ENCODE data around the gene EXOG. TPM values are rescaled to one million over a fixed set of nuclear protein-coding genes. Genes with fewer than 3 reads are reported as not detected.

EXOG gene
- polyA plus RNA-seq, 1 experiment: 19.3 TPM

DNA sequence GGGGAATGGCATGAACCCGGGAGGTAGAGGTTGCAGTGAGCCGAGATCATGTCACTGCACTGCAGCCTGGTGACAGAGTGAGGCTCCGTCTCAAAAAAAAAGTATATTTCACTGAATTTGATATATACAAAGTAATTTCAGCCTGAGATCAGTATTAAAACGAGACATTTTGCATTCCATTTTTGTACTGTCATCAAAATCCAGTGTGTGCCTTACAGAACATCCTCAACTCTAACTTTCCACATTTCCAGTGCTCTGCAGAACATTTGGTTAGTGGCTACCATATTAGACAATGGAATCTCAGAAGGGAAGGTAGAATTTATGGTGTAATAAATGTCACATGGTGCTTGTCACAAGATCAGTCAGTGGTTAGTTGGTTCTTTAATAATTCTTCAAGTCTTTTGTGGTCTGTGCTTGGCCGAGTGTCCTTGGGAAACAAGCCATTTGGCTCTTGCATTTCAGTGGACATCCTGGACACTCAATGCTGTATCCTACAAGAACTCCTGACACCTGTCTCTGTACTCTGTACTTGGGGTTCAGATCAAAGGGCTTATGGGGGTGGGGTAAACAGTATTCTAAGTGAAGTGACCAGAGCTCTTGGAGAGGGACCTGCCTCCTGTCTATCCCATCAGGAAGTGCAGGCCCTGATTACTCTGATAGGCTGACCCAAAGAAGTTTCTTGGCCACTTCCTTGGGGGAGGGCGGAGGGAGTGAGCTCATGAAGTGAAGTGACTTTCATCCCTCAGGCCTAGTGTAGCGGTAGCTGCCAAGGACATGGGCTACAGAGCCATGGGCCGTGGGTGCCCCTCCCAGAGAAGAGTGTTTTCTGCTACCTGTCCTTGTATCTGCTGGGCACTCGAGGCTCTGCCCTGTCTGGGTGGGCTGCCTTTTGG, 38.8 kb upstream of the EXOG start:
- H3K4me3 ChIP-seq (ENCODE audit: low read depth, low read length): no peak overlapping the region
- no peak overlapping the region for H3K27ac ChIP-seq (ENCODE audit: low read depth, low read length)
- no peak for DNase-seq (ENCODE audit: low read depth, low spot score)
- no peaks in the 10 kb centered on the region; the same call in 1 of the 2 replicates for H3K9me3 ChIP-seq (ENCODE audit: control insufficient read depth, insufficient read depth, low read length)
- ChIA-PET POLR2A (no interaction called here), CTCF (interaction anchor here (0.6 to 4.2 kb wide), 3 partner anchors 23 to 111 kb away, joined by 6 to 22 read pairs (median 8); partner anchors contain the start of gene XYLB)
- H3K27me3 ChIP-seq (ENCODE audit: control insufficient read depth, insufficient read depth, low read length): no peaks in the 10 kb centered on the region
- no peak for TF ChIP-seq CTCF (IDR thresholded peaks at IDR 0.05; ENCODE audit: low read depth, low read length)

DNA sequence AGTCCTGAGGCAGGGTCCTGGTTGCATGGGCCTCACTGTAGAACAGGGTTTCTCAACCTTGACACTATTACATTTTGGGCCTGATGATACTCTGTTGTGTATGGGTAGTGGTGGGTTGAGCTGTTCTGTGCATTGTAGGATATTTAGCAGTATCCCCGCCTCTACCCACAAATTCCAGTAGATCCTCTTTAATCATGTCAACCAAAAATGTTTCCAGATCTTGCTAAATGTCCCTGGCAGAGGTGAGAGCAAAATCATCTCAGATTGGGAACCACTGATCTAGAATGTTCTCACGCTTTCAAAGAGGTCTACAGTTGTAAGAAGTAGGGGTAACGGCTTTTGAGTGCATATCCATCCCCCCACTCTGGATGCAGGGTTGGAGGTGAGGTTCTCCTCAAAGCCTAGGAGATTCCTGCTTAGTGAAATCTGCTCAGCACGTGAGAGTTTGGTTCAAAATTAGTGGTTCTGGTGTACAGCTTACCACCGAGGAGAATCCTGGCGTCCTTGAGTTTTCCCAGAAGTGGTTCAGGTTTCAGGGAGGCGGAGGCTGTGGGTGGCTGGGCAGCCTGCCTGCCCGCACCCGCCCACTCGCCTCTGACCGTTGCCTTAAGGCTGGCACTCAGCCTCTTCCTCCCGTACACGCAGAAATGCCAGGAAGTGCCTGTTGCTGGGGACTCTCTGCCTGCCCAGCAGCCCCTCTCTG, 37.2 kb upstream of the EXOG start:
- Histone ChIP-seq H3K9me3 (ENCODE audit: control insufficient read depth, insufficient read depth, low read length) (no peaks in the 10 kb centered on the region; the same call in 1 of the 2 replicates), H3K4me3 (ENCODE audit: low read depth, low read length) (no peak overlapping the region), H3K27me3 (ENCODE audit: control insufficient read depth, insufficient read depth, low read length) (no peaks in the 10 kb centered on the region), H3K27ac (ENCODE audit: low read depth, low read length) (no peak overlapping the region)
- DNase-seq (ENCODE audit: low read depth, low spot score): no peak
- CTCF ChIA-PET: interaction anchor here (4.2 kb wide), 1 partner anchor 21 kb away, joined by 22 read pairs; no protein-coding TSS in a partner anchor
- no peak for TF ChIP-seq CTCF (IDR thresholded peaks at IDR 0.05; ENCODE audit: low read depth, low read length)
- POLR2A ChIA-PET: no interaction called here

- DNase-seq (ENCODE audit: low read depth, low spot score): no peak
- Histone ChIP-seq H3K27me3 (ENCODE audit: control insufficient read depth, insufficient read depth, low read length) (no peaks in the 10 kb centered on the region), H3K9me3 (ENCODE audit: control insufficient read depth, insufficient read depth, low read length) (no peaks in the 10 kb centered on the region; the same call in 1 of the 2 replicates), H3K27ac (ENCODE audit: low read depth, low read length) (no peak overlapping the region), H3K4me3 (ENCODE audit: low read depth, low read length) (no peak overlapping the region)
- TF ChIP-seq CTCF (IDR thresholded peaks at IDR 0.05; ENCODE audit: low read depth, low read length): no peak
- CTCF ChIA-PET: no interaction called here
- POLR2A ChIA-PET: no interaction called here
Observed at GRCh38 chr3:38459499-38460048, 36.6 kb upstream of the EXOG start.

DNA sequence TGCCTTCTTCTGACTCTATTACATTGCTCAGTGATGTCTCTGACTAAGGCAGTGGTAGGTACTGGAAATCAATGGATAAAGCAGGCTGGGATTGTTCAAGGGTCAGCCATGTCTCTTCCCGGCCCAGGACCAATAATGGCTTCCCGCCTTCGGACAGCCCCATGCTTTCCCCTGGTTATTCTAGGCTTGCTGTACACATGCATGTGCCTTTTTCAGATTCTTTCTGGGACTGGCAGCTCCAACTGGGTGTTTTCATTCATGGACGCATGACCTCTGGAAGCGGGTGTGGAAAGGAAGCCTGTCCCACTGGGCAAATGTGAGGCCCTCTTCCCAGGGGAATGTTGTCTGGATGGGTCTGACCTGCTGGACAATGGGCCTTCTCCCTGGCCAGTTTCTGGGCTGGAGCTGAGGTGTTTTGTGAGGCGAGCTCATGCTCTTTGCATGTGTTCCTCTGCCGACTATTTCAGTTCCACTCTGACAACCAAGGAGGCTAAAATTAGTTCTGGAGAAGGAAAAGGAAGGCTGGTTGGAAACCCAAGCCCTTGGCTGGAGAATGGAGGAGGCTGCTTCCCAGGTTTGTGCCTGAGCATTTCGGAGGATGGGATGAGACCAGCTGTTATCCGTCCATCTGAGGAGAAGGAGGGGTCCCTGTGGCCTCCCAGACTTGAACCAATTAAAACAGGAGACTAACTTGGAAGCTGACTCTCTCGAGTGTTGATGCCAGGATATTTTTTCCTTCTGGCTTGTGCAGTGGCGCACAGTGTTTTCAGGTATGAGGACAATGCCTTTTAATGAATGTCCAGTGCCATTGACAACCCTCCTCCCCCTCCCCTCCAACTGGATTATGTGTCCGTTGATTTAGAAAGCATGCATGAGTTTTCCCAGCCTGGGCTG, 35.5 kb upstream of the EXOG start:
- Histone ChIP-seq H3K4me3 (ENCODE audit: low read depth, low read length) (no peak overlapping the region), H3K9me3 (ENCODE audit: control insufficient read depth, insufficient read depth, low read length) (no peaks in the 10 kb centered on the region), H3K27me3 (ENCODE audit: control insufficient read depth, insufficient read depth, low read length) (no peaks in the 10 kb centered on the region), H3K27ac (ENCODE audit: low read depth, low read length) (no peak overlapping the region)
- ChIA-PET POLR2A (no interaction called here), CTCF (interaction anchor here (1.3 kb wide), 1 partner anchor 20 kb away, joined by 3 read pairs; no protein-coding TSS in a partner anchor)
- DNase-seq (ENCODE audit: low read depth, low spot score): no peak
- no peak for TF ChIP-seq CTCF (IDR thresholded peaks at IDR 0.05; ENCODE audit: low read depth, low read length)

Measured in AG04450 (cell line).